WTC11 (cell line): ENCODE measurements around the gene GAST. TPM values are rescaled to one million over a fixed set of nuclear protein-coding genes. Genes with fewer than 3 reads are reported as not detected.

Source experiments
- ATAC-seq: fragments of 200-7000 bp; cut with Tn5 transposase; 2 replicates; pipeline ENCODE4 v1.10.0; 2021; ENCODE audit warnings: mild to moderate bottlenecking, moderate library complexity
- CTCF ChIA-PET: fragments of 300-600 bp; sonication (Branson Sonifier 250); formaldehyde crosslinking; loops from one replicate; lab custom pipeline; 2021; ENCODE audit warnings: antibody characterized with exemption; lab: Charles Lee
- POLR2A ChIA-PET: fragments of 350-600 bp; sonication (Branson Sonifier 250); formaldehyde crosslinking; loops from one replicate; lab custom pipeline; 2021; ENCODE audit warnings: antibody characterized with exemption; lab: Charles Lee
- DNase-seq: peaks from one replicate; pipeline ENCODE4 v3.0.0; 2021; ENCODE audit warnings: low spot score
- H3K27ac Mint-ChIP-seq: 2 replicates; pipeline ENCODE4 v1.8.0; 2021; ENCODE audit warnings: mixed read lengths
- H3K27me3 Mint-ChIP-seq: 2 replicates; pipeline ENCODE4 v1.8.0; 2021; ENCODE audit warnings: low read depth, mild to moderate bottlenecking, moderate library complexity, mixed read lengths
- H3K36me3 Mint-ChIP-seq: 2 replicates; pipeline ENCODE4 v1.8.0; 2021; ENCODE audit warnings: mixed read lengths
- H3K4me1 Mint-ChIP-seq: 2 replicates; pipeline ENCODE4 v1.8.0; 2022; ENCODE audit warnings: mixed read lengths
- H3K4me3 Mint-ChIP-seq: 2 replicates; pipeline ENCODE4 v1.8.0; 2021; ENCODE audit warnings: mild to moderate bottlenecking, moderate library complexity, mixed read lengths
- H3K9me3 Mint-ChIP-seq: 2 replicates; pipeline ENCODE4 v1.8.0; 2021; ENCODE audit warnings: mixed read lengths
- CBFB ChIP-seq: sonication (generic); formaldehyde crosslinking; IDR thresholded peaks from 2 replicates; pipeline ENCODE4 v1.8.1; 2022; ENCODE audit warnings: mild to moderate bottlenecking, low read depth, missing genetic modification reagents
- CREM ChIP-seq: sonication (generic); formaldehyde crosslinking; IDR thresholded peaks from 2 replicates; pipeline ENCODE4 v1.8.1; 2022; ENCODE audit warnings: mild to moderate bottlenecking, missing genetic modification reagents, moderate library complexity
- FOXK1 ChIP-seq: sonication (generic); formaldehyde crosslinking; IDR thresholded peaks from 2 replicates; pipeline ENCODE4 v1.8.0; 2022; ENCODE audit warnings: mild to moderate bottlenecking, moderate library complexity, missing genetic modification reagents
- GABPB1 ChIP-seq: sonication (generic); formaldehyde crosslinking; IDR thresholded peaks from 2 replicates; pipeline ENCODE4 v1.8.1; 2023; ENCODE audit warnings: mild to moderate bottlenecking, missing genetic modification reagents
- HMGA2 ChIP-seq: fragments of 250-450 bp; sonication (Bioruptor Pico); IDR thresholded peaks from 2 replicates; pipeline ENCODE4 v1.4.0; 2021; ENCODE audit warnings: mild to moderate bottlenecking, moderate library complexity
- IRF2 ChIP-seq: sonication (generic); formaldehyde crosslinking; IDR thresholded peaks from 2 replicates; pipeline ENCODE4 v1.8.0; 2022; ENCODE audit warnings: low read depth, missing genetic modification reagents, borderline replicate concordance
- JAZF1 ChIP-seq: fragments of 250-450 bp; sonication (Bioruptor Pico); IDR thresholded peaks from 2 replicates; pipeline ENCODE4 v1.9.0; 2021; ENCODE audit warnings: moderate library complexity, mild to moderate bottlenecking, inconsistent platforms
- MYBL2 ChIP-seq: sonication (generic); formaldehyde crosslinking; IDR thresholded peaks from 2 replicates; pipeline ENCODE4 v1.8.1; 2023; ENCODE audit warnings: mild to moderate bottlenecking, moderate library complexity, missing genetic modification reagents
- NFE2L1 ChIP-seq: sonication (generic); formaldehyde crosslinking; IDR thresholded peaks from 2 replicates; pipeline ENCODE4 v1.8.1; 2023; ENCODE audit warnings: missing genetic modification reagents
- NR1H2 ChIP-seq: sonication (generic); formaldehyde crosslinking; IDR thresholded peaks from 2 replicates; pipeline ENCODE4 v1.9.0; 2021; ENCODE audit warnings: mild to moderate bottlenecking, moderate library complexity, missing genetic modification reagents
- NR2C2 ChIP-seq: sonication (generic); formaldehyde crosslinking; IDR thresholded peaks from 2 replicates; pipeline ENCODE4 v1.8.0; 2022; ENCODE audit warnings: mild to moderate bottlenecking, missing genetic modification reagents
- OVOL2 ChIP-seq: fragments of 250-450 bp; sonication (Bioruptor Pico); IDR thresholded peaks from 2 replicates; pipeline ENCODE4 v1.9.0; 2021; ENCODE audit warnings: mild to moderate bottlenecking, borderline replicate concordance
- PRRX2 ChIP-seq: fragments of 250-450 bp; sonication (Bioruptor Pico); IDR thresholded peaks from 2 replicates; pipeline ENCODE4 v1.8.0; 2021; ENCODE audit warnings: mild to moderate bottlenecking
- ZNF121 ChIP-seq: sonication (generic); formaldehyde crosslinking; IDR thresholded peaks from 2 replicates; pipeline ENCODE4 v1.8.0; 2023; ENCODE audit warnings: missing genetic modification reagents
- ZNF219 ChIP-seq: sonication (generic); formaldehyde crosslinking; IDR thresholded peaks from 2 replicates; pipeline ENCODE4 v1.8.0; 2023; ENCODE audit warnings: missing genetic modification reagents, mild to moderate bottlenecking, borderline replicate concordance
- ZNF317 ChIP-seq: sonication (generic); formaldehyde crosslinking; IDR thresholded peaks from 2 replicates; pipeline ENCODE4 v1.8.1; 2023; ENCODE audit warnings: low read depth, mild to moderate bottlenecking, moderate library complexity, missing genetic modification reagents, borderline replicate concordance
- ZNF423 ChIP-seq: fragments of 250-450 bp; sonication (Bioruptor Pico); IDR thresholded peaks from 2 replicates; pipeline ENCODE4 v2.1.2; 2022; ENCODE audit warnings: mild to moderate bottlenecking, moderate library complexity
- total RNA-seq: library from RNA; stranded (reverse); gene quantifications from 3 replicates; pipeline ENCODE4 v1.2.3, GENCODE V29; 2021
- TF ChIP-seq, protein P1 (sequence below): sonication (generic); formaldehyde crosslinking; IDR thresholded peaks from 2 replicates; pipeline ENCODE4 v1.8.1; 2022; ENCODE audit warnings: mild to moderate bottlenecking, moderate library complexity, missing genetic modification reagents
- TF ChIP-seq, protein P2 (sequence below): sonication (generic); formaldehyde crosslinking; IDR thresholded peaks from 2 replicates; pipeline ENCODE4 v1.8.0; 2022; ENCODE audit warnings: mild to moderate bottlenecking, missing genetic modification reagents
- TF ChIP-seq, protein P3 (sequence below): sonication (generic); formaldehyde crosslinking; IDR thresholded peaks from 2 replicates; pipeline ENCODE4 v1.8.1; 2023; ENCODE audit warnings: mild to moderate bottlenecking, moderate library complexity, missing genetic modification reagents
- TF ChIP-seq, protein P4 (sequence below): sonication (generic); formaldehyde crosslinking; IDR thresholded peaks from 2 replicates; pipeline ENCODE4 v1.8.0; 2023; ENCODE audit warnings: mild to moderate bottlenecking, missing genetic modification reagents
- TF ChIP-seq, protein P5 (sequence below): sonication (generic); formaldehyde crosslinking; conservative IDR thresholded peaks from 2 replicates; pipeline ENCODE4 v1.8.1; 2022; ENCODE audit warnings: mild to moderate bottlenecking, missing genetic modification reagents

The GAST gene
- total RNA-seq, 1 experiment from 2014 or later: not detected

DNA sequence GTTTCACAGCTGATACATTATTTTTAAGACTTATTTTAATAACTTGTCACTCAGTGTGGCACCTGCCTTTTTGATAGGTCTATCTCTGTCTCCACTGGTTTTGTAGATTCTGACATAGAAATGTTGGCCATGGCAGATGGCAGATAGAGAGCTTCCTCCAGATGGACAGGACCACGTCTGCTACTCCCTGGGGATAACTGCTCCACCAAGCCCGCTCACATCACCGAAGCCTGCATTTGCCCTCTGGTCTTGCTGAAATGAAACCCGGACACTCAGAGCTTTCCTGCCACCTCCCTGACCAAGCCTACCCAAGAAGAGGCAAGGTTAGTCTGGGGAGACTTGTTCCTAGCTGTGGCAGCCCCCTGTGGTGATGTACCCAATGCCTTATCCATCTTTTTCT is 38.7 kb downstream of the GAST start:
- DNase-seq (no peak), ATAC-seq (no peak)
- Mint-ChIP-seq H3K4me1 (no peaks in the 10 kb centered on the region), H3K27ac (no peak overlapping the region), H3K36me3 (peaks cover 5% of the 10 kb centered on the region), H3K9me3 (no peaks in the 10 kb centered on the region), H3K4me3 (no peak overlapping the region), H3K27me3 (no peaks in the 10 kb centered on the region; the same call in 1 of the 2 replicates)
- ChIA-PET POLR2A (interaction anchor here (0.6 to 1.1 kb wide), 4 partner anchors 35 to 50 kb away, joined by 3 to 8 read pairs (median 7); no protein-coding TSS in a partner anchor), CTCF (interaction anchor here (0.8 to 2.4 kb wide), 5 partner anchors 34 to 114 kb away, joined by 3 to 9 read pairs (median 3); partner anchors contain the start of genes JUP and P3H4)
- TF ChIP-seq NR2C2 (no peak), IRF2 (CRISPR knock-in tag) (no peak), FOXK1 (CRISPR knock-in tag) (no peak), ZNF423 (no peak), ZNF317 (CRISPR knock-in tag) (no peak)
- TF ChIP-seq, protein P1, sequence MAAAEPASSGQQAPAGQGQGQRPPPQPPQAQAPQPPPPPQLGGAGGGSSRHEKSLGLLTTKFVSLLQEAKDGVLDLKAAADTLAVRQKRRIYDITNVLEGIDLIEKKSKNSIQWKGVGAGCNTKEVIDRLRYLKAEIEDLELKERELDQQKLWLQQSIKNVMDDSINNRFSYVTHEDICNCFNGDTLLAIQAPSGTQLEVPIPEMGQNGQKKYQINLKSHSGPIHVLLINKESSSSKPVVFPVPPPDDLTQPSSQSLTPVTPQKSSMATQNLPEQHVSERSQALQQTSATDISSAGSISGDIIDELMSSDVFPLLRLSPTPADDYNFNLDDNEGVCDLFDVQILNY: no peak

DNA sequence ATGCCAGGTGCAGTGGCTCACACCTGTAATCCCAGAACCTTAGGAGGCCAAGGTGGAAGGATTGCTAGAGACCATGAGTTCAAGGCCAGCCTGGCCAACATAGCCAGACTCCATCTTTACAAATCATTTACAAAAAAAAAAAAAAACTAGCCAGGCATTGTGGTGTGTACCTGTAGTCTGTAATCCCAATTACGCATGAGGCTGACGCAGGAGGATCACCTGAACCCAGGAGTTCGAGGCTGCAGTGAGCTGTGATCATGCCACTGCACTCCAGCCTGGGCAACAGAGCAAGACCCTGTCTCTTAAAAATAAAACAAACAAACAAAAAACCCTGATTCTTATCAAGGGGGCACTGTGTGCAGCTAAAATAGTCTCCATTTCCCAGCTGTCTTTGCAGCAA is 39.2 kb downstream of the GAST start:
- no peaks in the 10 kb centered on the region for H3K4me1 Mint-ChIP-seq
- ATAC-seq (no peak), DNase-seq (no peak)
- ChIA-PET CTCF (interaction anchor here (1.1 to 2.4 kb wide), 4 partner anchors 35 to 60 kb away, joined by 3 to 9 read pairs (median 4); partner anchors contain the start of genes JUP and P3H4), POLR2A (interaction anchor here (0.6 to 0.7 kb wide), 3 partner anchors 35 to 955 kb away, joined by 3 to 7 read pairs (median 4); no protein-coding TSS in a partner anchor)
- peaks cover 9% of the 10 kb centered on the region for H3K36me3 Mint-ChIP-seq
- H3K27me3 Mint-ChIP-seq: no peaks in the 10 kb centered on the region; the same call in 1 of the 2 replicates
- no peaks in the 10 kb centered on the region for H3K9me3 Mint-ChIP-seq
- H3K4me3 Mint-ChIP-seq: no peak overlapping the region
- no peak overlapping the region for H3K27ac Mint-ChIP-seq
- TF ChIP-seq ZNF121 (CRISPR knock-in tag) (peak; percentile 46; the same call in 1 of the 2 replicates), NFE2L1 (CRISPR knock-in tag) (no peak)

DNA sequence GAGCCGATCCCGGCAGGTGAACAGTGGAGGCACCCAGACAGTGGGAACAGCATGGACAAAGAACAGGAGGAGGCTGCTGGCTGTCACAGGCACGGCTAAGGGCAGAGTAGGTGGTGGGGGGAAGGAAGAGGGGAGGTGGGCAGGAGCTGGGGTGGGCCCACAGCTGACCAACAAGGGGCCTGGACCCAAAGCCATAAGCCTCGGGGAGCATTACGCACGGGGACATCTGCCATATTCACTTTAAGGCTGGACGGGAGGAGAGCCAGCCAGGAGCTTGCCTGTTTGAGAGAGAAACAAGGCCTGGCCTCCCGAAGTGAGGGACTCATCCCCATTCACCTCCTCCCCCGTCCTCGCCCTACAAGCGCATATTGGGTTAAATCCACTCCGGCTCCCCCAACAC is 41.9 kb downstream of the GAST start:
- Mint-ChIP-seq H3K4me1 (no peaks in the 10 kb centered on the region), H3K4me3 (no peak overlapping the region), H3K9me3 (no peaks in the 10 kb centered on the region), H3K27me3 (no peaks in the 10 kb centered on the region; the same call in 1 of the 2 replicates), H3K27ac (no peak overlapping the region), H3K36me3 (peaks cover 29% of the 10 kb centered on the region)
- POLR2A ChIA-PET: interaction anchor here (0.5 to 1.3 kb wide), 2 partner anchors 32 to 58 kb away, joined by 3 to 7 read pairs; partner anchors contain the start of gene JUP
- no peak for DNase-seq
- ATAC-seq: no peak
- CTCF ChIA-PET: interaction anchor here (1.0 to 2.3 kb wide), 4 partner anchors 33 to 266 kb away, joined by 3 to 8 read pairs (median 6); partner anchors contain the start of genes JUP, NKIRAS2 and P3H4
- TF ChIP-seq HMGA2 (CRISPR knock-in tag): no peak
- TF ChIP-seq MYBL2 (CRISPR knock-in tag): no peak
- TF ChIP-seq ZNF219 (CRISPR knock-in tag): no peak
- TF ChIP-seq NR1H2 (CRISPR knock-in tag): no peak

DNA sequence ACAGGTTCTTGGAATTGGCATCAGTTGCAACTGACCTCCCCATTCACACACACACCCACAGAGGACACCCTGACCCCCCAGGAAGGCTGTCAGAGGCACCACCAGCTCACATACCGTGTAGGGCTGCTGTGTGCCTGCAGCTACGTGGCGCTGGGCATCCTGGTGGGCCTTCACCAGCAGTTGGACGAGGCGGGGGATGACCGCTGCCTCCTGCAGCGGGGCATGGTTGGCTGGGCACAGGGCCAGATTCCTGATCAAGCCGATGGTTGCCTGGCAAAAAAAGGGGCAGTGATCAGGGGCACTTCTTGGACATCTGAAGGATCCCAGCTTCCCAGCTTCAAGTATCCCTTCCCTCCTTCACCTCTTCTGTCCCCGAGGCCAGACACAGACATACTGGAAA is 46.5 kb downstream of the GAST start:
- Mint-ChIP-seq H3K9me3 (no peaks in the 10 kb centered on the region), H3K27ac (no peak overlapping the region), H3K4me3 (no peak overlapping the region), H3K36me3 (peaks cover 65% of the 10 kb centered on the region), H3K4me1 (no peaks in the 10 kb centered on the region), H3K27me3 (no peaks in the 10 kb centered on the region)
- no peak for ATAC-seq
- DNase-seq: no peak
- ChIA-PET CTCF (interaction anchor here (0.6 kb wide), 1 partner anchor 24 kb away, joined by 3 read pairs; no protein-coding TSS in a partner anchor), POLR2A (no interaction called here)
- TF ChIP-seq FOXK1 (CRISPR knock-in tag) (no peak), OVOL2 (no peak), GABPB1 (CRISPR knock-in tag) (no peak), JAZF1 (CRISPR knock-in tag) (no peak), CREM (CRISPR knock-in tag) (no peak), PRRX2 (CRISPR knock-in tag) (no peak), CBFB (CRISPR knock-in tag) (no peak)
- TF ChIP-seq, protein P1: no peak
- TF ChIP-seq, protein P2, sequence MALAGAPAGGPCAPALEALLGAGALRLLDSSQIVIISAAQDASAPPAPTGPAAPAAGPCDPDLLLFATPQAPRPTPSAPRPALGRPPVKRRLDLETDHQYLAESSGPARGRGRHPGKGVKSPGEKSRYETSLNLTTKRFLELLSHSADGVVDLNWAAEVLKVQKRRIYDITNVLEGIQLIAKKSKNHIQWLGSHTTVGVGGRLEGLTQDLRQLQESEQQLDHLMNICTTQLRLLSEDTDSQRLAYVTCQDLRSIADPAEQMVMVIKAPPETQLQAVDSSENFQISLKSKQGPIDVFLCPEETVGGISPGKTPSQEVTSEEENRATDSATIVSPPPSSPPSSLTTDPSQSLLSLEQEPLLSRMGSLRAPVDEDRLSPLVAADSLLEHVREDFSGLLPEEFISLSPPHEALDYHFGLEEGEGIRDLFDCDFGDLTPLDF (CRISPR knock-in tag): no peak
- TF ChIP-seq, protein P3, sequence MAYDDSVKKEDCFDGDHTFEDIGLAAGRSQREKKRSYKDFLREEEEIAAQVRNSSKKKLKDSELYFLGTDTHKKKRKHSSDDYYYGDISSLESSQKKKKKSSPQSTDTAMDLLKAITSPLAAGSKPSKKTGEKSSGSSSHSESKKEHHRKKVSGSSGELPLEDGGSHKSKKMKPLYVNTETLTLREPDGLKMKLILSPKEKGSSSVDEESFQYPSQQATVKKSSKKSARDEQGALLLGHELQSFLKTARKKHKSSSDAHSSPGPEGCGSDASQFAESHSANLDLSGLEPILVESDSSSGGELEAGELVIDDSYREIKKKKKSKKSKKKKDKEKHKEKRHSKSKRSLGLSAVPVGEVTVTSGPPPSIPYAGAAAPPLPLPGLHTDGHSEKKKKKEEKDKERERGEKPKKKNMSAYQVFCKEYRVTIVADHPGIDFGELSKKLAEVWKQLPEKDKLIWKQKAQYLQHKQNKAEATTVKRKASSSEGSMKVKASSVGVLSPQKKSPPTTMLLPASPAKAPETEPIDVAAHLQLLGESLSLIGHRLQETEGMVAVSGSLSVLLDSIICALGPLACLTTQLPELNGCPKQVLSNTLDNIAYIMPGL (CRISPR knock-in tag): no peak
- TF ChIP-seq, protein P4, sequence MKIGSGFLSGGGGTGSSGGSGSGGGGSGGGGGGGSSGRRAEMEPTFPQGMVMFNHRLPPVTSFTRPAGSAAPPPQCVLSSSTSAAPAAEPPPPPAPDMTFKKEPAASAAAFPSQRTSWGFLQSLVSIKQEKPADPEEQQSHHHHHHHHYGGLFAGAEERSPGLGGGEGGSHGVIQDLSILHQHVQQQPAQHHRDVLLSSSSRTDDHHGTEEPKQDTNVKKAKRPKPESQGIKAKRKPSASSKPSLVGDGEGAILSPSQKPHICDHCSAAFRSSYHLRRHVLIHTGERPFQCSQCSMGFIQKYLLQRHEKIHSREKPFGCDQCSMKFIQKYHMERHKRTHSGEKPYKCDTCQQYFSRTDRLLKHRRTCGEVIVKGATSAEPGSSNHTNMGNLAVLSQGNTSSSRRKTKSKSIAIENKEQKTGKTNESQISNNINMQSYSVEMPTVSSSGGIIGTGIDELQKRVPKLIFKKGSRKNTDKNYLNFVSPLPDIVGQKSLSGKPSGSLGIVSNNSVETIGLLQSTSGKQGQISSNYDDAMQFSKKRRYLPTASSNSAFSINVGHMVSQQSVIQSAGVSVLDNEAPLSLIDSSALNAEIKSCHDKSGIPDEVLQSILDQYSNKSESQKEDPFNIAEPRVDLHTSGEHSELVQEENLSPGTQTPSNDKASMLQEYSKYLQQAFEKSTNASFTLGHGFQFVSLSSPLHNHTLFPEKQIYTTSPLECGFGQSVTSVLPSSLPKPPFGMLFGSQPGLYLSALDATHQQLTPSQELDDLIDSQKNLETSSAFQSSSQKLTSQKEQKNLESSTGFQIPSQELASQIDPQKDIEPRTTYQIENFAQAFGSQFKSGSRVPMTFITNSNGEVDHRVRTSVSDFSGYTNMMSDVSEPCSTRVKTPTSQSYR: no peak
- TF ChIP-seq, protein P5, sequence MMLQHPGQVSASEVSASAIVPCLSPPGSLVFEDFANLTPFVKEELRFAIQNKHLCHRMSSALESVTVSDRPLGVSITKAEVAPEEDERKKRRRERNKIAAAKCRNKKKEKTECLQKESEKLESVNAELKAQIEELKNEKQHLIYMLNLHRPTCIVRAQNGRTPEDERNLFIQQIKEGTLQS (CRISPR knock-in tag): no peak
